GM12892 (cell line): ENCODE measurements around the gene THADA.

Experiments used
- DNase-seq: peaks from one replicate; pipeline ENCODE4 v3.0.0; 2011; ENCODE audit not compliant: insufficient read length
- FAIRE-seq: peaks from 2 replicates; lab custom pipeline; 2011; peaks lifted over from hg19 to GRCh38; lab: Jason Lieb, UNC
- POLR2A ChIP-seq: IDR thresholded peaks from 2 replicates; pipeline ENCODE4 v1.6.1; 2011; ENCODE audit warnings: low read depth, low read length, control low read depth
- POLR2AphosphoS5 ChIP-seq: IDR thresholded peaks from 2 replicates; pipeline ENCODE4 v1.6.1; 2011; ENCODE audit warnings: low read depth, low read length, control low read depth
- TAF1 ChIP-seq: IDR thresholded peaks from 2 replicates; pipeline ENCODE4 v1.6.1; 2011; ENCODE audit warnings: low read depth, mild to moderate bottlenecking, control low read depth, low read length, borderline replicate concordance

THADA gene

DNA sequence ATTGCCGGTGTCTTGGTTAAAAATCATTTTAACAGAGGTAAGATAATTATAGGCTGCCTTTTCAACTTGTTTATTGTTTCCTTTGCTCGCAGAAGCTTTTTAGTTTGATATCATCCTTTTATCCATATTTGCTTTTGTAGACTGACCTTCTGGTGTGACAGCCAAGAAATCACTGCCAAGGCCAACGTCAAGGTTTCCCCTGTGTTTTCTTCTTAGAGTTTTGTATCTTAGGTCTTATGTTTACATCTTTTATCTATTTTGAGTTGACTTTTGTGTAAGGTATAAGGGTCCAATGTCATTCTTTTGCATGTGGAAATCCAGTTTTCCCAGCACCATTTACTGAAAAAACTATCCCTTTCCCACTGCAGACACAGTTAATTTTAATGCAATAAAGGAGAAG, 240.4 kb downstream of the THADA start:
- TF ChIP-seq POLR2AphosphoS5 (no peak), POLR2A (no peak), TAF1 (no peak)
- no peak for FAIRE-seq

DNA sequence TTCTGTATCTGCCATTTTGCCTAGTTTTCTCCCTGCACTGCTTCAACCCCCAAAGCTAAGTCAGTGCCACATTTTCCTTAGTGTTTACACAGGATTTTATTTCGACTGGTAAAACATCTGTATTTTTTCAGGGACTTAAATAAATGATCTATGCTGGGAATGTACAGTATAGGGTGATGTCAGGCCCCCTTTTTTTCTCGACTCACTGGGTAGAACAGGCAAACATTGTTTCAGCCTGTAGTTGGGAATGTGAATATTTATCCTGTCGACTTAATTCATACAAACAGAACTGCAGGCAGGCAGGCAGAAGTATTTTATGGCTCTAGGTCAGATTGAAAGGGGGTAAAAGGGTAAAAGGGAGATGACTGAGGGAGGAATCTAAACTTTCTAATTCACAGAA, 245.9 kb downstream of the THADA start:
- DNase-seq, result no peak

More for the DNA sequence above, 240.4 kb downstream of the THADA start:
- no peak for DNase-seq

DNA sequence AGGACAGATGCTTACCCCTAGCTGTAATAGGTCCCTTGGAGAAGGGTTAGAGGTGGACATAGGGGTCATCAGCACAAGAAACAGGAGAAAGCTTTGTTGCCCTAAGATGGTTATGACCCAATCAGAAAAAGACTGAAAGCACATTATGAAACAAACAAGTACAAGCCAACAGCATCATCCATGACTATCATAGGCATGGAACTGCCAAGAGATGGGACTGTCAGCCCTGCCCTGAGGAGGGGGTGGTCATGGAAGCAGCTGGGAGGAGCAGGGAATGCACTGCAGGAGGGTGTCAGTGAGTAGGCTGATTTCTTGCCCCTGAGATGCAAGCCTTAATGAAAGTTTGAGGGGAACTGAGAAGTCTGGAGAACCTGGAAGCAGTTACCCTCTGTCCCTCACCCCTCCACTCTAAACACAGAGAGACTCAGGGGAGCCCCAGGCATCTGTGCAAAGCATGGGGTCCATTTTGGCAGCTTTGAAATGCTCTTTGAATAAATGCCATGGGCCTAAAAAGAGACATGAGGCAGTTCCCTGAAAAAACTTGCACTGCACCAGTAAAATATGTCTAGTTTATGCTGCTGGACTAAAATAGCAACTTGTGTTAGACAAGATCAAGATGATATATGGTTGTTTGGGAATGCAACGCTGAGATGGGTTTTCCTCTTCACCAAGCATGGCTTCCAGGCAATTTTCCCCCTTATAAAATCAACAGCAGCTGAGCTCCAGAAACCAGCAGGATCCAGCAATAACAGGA, 246.8 kb downstream of the THADA start:
- FAIRE-seq, result no peak
- TF ChIP-seq TAF1 (no peak), POLR2AphosphoS5 (no peak), POLR2A (no peak)
- DNase-seq, result no peak

More for the DNA sequence above, 245.9 kb downstream of the THADA start:
- no peak for TF ChIP-seq TAF1
- no peak for TF ChIP-seq POLR2AphosphoS5
- no peak for TF ChIP-seq POLR2A
- FAIRE-seq, result no peak

DNA sequence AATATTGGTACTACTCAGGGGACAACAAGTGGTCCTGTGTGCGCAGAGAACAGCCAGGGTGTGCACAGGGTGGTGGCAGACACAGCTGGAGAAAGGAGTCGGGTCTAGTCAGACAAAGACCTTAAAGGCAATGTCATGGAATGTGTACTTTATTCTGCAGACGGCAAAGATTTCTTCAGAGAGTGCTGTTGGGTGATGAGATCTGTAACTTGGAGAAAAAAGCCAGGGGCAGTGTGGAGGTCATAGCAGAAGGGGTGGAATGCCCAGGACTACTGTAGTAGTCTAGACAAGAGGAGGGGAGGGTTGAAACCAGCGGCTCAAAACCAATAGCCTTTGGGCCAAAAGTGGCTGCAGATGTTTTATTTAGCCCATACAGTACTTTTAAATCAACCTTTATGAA, 248.1 kb downstream of the THADA start:
- no peak for TF ChIP-seq POLR2A
- no peak for TF ChIP-seq TAF1

DNA sequence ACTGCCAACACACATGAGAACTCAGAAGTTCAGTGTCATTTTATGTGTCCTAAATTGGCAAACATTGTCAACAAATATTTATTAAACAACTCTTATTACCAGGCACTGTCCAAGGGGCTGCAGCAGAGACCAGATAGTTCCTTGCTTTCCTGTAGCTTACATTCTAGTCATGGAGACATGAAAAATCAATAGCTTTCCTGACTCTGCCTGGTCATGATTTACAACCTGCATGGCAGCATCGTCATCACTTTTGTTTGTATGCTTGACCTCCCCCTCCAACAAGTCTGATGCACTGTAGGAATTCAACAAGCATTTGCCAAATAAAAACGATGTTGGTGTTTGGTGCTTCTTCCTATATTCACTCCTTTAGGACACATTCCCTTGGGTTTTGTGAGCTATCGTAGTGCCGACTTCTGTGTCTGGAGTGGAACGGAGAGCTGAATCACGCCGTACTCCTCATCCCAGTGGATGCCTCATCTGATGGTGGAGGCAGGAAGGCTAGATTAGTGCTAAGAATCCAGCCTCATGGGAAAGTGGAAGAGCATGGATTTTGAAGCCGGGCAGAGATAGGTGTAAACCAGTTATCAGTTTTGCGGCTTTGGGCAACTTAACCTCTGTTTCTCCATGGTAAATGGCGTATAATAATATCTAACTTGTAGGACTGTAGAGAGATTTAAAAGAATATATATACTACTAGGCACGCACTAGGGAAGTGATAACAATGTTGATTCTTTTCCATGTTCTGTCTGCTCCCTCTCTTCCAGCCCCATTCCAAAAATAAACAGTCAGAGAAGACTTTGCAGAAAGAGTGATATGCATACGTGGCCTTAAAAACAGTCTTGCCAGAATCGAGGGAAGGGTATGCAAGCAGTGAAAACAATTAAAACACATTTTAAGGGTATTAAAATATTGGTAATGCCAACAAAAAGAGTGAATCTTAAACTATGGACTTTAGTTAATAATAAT, 249.0 kb downstream of the THADA start:
- no peak for FAIRE-seq
- TF ChIP-seq POLR2A (no peak), TAF1 (no peak), POLR2AphosphoS5 (no peak)
- no peak for DNase-seq

More for the DNA sequence above, 248.1 kb downstream of the THADA start:
- DNase-seq (no peak), FAIRE-seq (no peak)

GRCh38 chr2:43345872-43346271, 250.0 kb downstream of the THADA start:
- DNase-seq (no peak), FAIRE-seq (no peak)
- no peak for TF ChIP-seq POLR2A
- TF ChIP-seq TAF1, result no peak
- no peak for TF ChIP-seq POLR2AphosphoS5

DNA sequence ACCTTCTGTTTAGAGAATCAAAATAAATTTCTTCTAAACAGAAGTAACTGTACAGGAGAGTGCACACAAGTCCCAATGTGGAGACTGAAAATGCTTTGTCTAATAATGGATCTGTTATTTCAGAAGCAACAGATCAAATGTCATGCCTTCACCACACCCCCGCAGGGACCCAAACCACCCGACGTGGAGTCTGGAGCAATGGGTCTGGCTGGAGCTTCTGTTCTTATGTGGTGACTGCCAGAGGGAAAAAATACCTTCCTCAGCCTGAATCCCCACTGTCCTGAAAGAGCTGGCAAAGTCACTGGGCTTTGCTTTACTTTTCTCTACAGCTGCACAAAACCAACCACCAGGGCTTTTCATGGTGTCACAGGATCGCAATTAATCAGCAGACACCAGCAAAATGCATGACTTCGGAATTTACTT, 250.4 kb downstream of the THADA start:
- DNase-seq (no peak), FAIRE-seq (no peak)
- no peak for TF ChIP-seq POLR2AphosphoS5
- no peak for TF ChIP-seq TAF1
- TF ChIP-seq POLR2A, result no peak

- DNase-seq (no peak), FAIRE-seq (no peak)
- TF ChIP-seq TAF1 (no peak), POLR2A (no peak), POLR2AphosphoS5 (no peak)
These were observed 250.9 kb downstream of the THADA start for GRCh38 chr2:43344868-43345373.

- TF ChIP-seq TAF1, result no peak
- no peak for TF ChIP-seq POLR2AphosphoS5
- no peak for TF ChIP-seq POLR2A
- DNase-seq (no peak), FAIRE-seq (no peak)
These were observed 252.1 kb downstream of the THADA start for GRCh38 chr2:43343573-43344304.

- FAIRE-seq, result no peak
- no peak for TF ChIP-seq POLR2AphosphoS5
- no peak for TF ChIP-seq TAF1
- TF ChIP-seq POLR2A, result no peak
- DNase-seq, result no peak
These were observed 253.7 kb downstream of the THADA start for GRCh38 chr2:43341959-43342757.
